GM21528 (cell line): ENCODE data around the gene POTEG.
"Not testable (repeated sequence)": the region's sequence is repeated elsewhere in the genome, so short reads cannot be mapped to it uniquely, and the experiment has no call there.

ENCODE experiments used
- ATAC-seq: cut with Tn5 transposase; IDR thresholded peaks from one replicate; pipeline ENCODE4 v1.9.1; 2021; ENCODE audit warnings: mild to moderate bottlenecking, moderate library complexity; ENCODE audit not compliant: unreplicated experiment, low FRiP score

The POTEG gene

GRCh38 chr14:19380137-19380536 lies 54.0 kb downstream of the POTEG start:
- not testable (repeated sequence) for ATAC-seq

GRCh38 chr14:19374451-19374903 lies 59.7 kb downstream of the POTEG start:
- ATAC-seq = not testable (repeated sequence)

- ATAC-seq = not testable (repeated sequence)
These were observed 61.2 kb downstream of the POTEG start for GRCh38 chr14:19372813-19373500.

GRCh38 chr14:19371767-19372166 lies 62.4 kb downstream of the POTEG start:
- not testable (repeated sequence) for ATAC-seq

GRCh38 chr14:19362803-19363202 lies 71.3 kb downstream of the POTEG start:
- ATAC-seq = not testable (repeated sequence)

- ATAC-seq = not testable (repeated sequence)
These were observed 71.8 kb downstream of the POTEG start for GRCh38 chr14:19362323-19362722.

GRCh38 chr14:19361636-19362253 lies 72.4 kb downstream of the POTEG start:
- not testable (repeated sequence) for ATAC-seq

GRCh38 chr14:19360937-19361635 lies 73.1 kb downstream of the POTEG start:
- ATAC-seq = not testable (repeated sequence)
